Measurements from ENCODE around the gene IRF2.
"Not testable (repeated sequence)": the region's sequence is repeated elsewhere in the genome, so short reads cannot be mapped to it uniquely, and the experiment has no call there.

The IRF2 gene

DNA sequence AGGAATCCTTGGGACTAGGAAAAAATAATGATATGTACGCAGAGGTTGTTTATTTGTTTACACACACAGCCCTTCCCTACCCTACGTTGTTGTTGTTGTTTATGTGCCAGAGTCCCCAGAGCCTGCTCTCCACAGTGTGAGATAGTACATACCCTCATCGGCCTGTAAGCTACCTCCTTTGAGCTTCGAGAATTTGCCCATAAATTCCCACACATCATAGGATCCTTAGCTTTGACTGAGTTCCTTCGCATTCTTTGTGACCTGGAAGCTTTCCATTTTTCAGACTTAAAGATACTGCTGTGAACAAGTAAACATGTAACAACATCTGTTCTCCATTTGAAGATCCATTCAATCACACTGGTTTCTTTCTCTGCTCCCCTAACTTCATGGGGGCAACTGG lies 114.5 kb downstream of the IRF2 start:
- no peak for DNase-seq

DNA sequence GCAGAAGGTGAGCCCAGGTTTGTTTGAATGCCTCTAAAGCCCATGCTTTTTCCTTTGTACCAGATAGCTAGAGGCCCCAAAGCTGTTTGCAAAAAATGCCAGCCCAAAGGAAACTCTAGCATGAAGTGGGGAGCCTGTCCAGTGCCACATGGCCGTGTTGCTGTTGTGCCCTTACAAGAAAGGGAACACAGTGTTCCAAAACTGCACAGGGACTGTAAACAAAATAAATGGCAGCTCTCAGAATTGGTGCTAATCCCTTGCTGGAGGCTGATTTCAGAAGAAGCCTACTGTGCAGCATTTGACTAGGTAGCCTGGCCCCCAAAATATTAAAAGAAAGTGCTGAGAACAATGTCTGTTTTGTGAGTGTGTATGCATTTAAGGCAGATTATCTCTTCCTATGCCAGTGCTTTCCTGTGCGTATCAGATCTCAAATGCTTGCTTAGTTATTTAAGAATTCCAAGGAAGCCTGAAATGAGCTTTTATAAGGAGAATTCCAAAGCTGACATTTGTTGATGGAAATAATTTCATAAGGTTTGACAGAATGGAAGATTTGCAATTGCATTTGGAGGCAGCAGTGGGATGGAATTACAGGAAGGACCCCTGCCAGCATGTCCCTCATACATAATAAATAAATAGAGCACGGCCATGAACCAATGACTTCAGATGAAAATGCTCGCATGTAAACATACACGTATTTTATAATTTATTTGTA lies 115.7 kb downstream of the IRF2 start:
- no peak for DNase-seq

DNA sequence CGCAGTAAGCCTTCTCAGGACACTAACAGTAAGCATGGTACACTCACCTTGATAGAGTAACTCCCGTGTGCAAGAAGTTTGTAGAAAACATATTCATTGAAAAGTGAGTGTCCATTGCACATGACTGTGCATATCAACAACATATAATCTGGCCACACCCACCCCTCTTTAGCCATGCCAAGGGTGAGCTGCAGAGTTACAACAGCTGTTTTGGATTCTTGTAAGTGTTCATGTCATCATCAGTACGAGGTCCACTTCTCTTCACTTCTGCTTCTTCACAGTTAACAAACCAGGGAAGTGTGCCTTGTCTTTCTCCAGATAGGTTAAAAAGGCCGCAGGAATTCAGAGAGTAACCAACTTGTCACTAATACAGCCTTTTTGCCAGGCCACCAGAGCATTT lies 116.6 kb downstream of the IRF2 start:
- no peak for DNase-seq

DNA sequence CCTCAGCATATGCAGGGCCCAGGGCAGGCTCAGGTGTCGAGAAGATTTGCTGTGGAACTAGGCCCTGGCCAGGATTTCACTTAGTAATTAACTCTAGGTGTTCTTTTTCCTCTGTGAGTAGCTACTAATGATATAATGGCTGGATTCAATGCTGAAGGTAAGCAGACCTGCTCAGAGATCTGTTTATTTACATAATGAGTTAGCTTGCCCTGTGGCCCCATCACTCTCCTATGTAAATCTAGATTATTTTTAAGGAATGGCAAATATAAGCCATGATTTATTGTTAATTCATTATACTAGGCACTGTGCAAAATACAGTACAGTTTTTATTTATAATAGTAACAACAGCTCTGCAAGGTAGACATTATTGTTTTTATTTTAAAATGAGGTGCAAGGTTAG lies 117.2 kb downstream of the IRF2 start:
- DNase-seq = no peak

DNA sequence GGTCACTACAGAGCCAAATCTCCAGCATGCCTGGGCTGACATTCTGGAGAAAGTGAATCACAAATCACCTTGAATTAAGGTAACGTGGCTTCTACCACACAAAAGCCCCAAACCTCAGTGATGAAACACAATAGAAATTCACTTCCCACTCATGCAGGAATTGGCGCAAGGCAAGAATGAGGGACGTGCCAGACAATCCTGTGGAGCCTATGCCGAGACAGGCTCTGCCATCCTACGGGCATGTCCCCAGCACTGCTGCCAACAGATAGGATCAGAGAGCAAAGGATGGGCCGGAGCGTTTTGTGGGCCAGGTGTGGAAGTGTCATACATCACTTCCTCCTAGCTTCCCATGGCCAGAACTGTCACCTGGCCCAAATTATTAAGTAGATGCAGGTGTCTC lies 118.0 kb downstream of the IRF2 start:
- DNase-seq = no peak

DNA sequence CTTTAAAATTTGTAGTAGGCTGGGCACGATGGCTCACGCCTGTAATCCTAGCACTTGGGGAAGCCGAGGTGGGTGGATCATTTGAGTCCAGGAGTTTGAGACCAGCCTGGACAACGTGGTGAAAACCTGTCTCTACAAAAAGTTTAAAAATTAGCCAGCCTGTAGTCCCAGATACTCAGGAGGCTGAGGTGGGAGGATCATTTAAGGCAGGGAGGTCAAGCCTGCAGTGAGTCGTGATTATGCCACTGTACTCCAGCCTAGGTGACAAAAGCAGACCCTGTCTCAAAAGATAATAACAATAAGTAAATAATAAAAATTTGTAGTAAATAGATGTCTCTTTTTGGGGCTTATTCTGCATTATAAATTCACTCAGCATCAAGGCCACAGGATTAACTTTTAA lies 118.5 kb downstream of the IRF2 start:
- DNase-seq = no peak

DNA sequence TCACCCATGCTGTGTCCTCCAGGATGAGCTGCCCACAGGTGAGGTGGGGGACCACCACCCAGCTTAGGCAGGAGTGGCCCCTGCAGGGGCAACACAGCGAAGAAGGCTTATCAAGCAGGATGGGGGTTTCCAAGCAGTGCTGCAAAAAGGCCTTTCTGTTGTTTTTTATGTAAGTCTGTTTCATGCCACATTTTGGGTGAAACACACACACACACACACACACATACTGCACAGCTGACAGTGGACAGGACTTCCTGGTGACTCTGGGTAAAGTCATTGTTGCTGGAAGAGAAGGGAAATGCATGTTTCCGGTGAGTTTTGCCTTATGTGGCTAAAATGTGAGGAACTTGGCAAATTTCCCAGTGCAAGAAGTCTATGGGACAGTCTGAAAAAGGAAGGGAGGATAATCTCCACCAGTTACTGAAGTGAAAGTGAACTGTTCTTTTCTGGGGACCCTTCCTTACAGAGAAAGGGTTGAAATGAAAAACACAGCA lies 119.2 kb downstream of the IRF2 start:
- peak; percentile 77 for DNase-seq

DNA sequence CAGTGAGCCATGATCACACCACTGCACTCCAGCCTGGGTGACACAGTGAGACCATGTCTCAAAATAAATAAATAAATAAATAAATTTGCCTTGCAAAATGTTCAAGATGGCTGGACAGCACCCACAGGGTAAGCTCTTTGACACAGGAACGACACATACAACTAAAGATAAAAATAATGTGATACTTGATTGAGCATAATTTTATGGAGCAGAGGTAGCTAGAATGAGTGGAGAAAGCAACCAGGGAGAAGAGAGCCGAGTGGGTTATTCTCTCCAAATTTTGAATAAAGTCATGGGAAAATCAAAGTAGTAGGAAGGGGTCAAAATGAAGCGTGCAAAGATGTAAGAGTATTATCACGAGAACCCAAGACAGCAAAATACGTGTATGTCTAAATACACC lies 121.5 kb downstream of the IRF2 start:
- no peak for DNase-seq

DNA sequence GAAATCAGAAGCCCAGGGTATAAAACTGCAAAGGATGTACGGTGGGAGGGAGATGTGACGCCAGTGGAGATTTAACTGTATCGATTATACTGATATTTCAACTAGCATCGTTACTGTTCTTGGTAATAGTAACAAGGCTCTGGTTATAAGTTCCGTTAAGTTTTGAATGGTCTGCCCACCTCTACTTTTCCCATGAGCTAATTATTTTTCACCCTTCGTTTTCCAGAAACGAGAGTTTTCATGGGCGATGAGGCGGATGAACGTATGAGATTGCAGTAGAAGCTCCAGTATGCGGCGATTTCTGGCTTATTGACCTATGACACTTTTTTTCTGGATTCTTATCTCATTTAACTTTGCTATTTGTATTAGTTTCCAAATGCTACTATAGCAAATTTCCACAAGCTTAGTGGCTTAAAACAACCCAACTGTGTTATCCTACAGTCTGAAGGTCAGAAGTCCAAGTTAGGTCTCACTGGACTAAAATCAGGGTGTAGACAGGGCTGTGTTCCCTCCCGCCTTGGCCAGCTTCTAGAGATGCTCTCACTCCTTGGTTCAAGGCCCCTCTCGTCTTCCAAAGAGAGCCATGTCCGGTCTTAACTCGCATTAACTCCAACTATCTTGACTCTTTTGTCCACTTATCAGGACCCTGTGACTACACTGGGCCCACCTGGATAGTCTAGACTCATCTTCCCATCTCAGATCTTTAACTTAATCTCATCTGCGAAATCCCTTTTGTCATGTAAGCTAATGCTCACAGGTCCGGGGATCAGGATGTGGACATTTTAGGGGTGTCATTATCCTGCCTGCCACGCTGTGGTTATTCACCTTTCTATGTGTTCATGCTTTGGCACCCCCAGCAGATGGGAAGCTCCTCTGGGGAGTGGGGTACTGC lies 122.5 kb downstream of the IRF2 start:
- no peak for DNase-seq

DNA sequence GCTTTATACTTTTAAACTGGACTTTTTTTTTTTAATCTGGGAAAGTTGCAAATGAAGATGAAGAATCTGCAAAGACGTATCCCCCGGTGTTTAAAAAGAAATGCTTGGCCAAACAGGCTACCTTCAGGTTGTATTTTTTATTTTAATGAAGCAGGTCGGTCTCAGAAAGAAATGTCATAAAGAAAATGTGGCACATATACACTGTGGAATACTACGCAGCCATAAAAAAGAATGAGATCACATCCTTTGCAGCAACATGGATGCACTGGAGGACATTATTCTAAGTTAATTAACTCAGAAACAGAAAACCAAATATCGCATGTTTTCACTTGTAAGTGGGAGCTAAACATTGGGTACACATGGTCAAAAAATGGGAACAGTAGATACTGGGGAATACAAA lies 123.4 kb downstream of the IRF2 start:
- DNase-seq = no peak

DNA sequence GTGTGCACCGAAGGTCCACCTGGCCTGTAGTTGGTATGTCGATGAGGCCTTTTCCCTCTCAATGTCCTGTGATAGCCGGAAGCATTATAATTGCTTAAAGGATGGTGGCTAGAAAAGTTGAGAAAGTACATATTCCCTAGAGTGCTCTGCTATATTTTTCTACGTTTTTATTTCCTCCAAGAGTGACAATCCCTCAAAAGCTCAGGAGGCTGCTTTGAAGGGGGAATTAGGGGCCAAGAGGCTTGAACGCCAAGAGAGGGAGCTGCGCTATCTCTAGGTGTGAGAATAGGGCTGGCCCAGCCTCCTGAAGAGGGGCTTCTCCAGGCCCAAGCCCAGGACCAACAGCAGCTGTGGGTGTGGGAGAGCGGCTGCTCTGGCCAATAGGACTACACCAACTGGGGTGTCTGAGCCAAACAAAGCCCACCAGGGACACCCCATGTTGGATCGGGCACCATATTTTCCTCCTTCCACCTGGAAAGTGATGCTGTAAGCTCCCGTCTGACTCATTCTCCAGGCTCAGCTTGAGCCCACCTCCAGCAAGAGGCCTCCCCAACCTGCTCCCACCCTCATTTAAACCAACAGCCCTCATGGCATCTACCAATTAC lies 124.0 kb downstream of the IRF2 start:
- no peak for DNase-seq

DNA sequence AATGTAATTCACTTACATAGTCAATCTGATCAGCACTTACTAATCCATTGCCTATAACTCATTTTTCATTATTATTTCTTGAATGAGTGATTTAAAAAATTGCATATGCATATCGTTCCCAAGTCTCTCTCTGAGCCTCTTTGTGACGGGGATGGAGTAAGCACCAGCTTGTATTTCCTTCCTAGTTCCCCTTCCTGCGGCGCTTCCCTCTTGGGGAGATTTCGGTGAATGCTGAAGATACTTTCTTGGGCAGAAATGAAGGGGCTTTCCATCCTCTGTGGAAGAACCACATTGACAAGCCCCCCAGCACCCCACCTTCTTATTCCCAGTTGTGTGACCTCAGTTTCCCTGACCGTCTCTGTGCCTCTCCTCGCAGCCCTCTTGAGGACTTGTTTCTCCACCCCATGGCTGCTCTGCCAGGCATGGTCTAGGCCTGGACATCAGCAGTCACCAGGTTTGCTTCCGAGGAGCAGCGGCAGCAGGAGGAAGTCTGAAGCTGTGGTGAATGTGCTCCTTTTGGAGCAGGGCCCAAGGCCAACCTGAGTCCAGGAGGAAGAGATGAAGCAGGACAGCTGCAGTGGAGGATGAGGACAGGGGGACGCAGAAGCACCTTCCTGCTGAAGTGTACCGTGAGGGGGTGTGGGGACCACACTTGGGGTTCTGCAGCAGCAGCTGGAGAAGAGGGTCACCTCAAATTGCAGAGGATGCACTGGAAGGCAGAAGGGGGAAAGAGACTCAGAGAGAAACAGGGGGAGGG lies 124.9 kb downstream of the IRF2 start:
- no peak for DNase-seq

DNA sequence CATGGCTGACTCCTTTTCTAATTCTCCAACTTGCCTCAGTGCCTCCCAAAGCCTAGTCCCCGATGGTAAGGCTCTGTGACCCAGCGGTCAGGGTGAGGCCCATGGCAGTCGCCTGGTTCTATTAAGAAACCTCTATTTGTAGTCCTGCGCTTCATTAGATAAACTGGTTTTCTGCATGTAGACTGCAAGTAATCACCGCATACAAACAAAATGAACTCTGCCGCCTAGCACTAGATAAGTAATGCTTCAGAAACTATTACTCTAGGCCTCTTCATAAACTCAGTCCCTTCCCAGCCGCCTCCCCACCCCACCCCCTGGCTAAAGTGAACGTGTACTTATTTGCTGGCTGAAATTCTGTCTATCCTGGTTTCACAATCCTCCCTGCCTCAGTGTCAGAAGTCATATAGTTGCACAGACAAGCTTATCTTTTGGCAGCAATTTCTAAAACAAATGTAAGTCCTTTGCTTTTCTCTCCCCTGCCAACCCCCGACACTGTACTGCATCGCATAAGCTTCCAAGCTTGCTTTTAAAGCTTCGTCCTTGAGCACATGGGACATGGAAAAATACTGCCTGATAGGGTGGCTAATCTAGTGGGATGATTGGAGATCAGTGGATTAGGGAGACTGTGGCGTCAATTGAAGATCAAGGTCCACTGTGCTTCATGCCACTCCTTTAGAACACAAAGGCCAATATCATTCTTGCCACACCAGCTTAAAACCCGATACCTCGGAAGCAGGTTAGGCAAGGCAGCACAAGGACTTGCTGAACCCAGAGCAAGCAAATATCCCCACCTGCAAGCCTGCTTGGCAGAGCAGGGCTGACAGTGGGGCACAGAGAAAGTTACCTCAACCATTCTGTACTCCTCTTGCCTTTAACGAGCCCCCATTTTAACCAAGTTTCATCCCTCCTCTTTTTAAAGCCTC lies 125.8 kb downstream of the IRF2 start:
- DNase-seq = no peak

DNA sequence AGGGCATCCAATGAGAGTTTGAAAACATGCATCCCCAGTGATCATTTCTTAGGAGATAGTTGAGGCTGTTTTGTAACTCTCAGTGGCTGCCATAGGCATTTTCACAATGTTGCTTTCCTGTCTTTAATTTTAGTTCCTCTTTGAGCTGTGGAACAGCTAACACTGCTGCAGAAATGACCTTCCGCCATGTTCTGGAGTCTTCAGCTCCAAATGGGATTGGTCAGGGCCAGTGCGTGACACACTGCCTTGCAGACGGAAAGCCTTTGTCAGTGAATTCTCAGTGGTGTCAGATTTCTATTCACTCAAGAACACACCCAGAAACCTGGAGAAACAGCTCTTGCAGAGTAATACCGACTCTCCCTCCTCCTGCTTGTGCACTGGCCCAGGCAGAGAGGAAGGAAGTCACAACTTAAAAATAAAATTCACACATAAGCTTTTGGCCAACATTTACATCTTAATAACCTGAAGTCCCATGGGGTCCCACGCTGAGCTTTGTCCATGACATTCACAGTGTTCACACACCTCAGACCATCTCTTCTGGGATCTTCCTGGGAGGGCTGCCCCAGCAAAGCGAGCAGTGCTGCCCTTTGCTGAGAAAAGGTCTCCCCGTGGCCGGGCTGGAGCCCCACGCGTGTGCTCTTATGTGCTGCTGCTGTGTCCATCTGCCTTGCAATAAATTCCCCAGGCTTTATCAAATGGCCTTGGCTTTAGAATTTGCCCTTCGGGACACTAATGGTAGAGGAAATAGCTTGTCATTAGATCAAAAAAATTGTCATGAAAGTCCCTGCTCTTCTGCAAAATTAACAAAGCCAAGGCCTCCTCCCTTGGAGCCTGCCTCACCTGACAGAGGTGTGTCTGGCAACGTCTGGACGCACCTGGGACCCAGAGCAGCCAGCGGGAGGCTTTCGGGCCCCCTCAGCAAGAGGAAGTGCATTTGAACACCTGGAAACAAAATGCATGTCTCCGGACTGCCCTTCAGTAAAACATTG lies 126.8 kb downstream of the IRF2 start:
- DNase-seq = peak; percentile 51

DNA sequence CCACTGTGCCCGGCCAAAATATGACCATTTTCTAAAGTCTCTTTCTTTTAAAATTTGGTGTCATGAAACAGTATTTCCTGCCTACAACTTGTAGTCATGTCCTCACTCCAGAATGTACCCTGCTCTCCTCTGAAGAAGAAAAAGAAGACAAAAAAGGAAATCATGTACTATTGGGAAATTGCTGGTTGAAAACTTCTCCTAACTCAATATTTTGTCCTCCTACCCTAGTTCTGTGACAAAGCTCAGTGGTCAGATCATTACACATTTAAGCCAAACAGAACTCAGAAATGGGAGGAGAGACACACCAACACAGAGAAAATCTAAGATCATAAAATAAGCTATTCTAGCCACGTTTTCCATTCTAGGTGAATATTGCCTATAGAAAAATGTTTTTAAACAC lies 127.7 kb downstream of the IRF2 start:
- DNase-seq = no peak

DNA sequence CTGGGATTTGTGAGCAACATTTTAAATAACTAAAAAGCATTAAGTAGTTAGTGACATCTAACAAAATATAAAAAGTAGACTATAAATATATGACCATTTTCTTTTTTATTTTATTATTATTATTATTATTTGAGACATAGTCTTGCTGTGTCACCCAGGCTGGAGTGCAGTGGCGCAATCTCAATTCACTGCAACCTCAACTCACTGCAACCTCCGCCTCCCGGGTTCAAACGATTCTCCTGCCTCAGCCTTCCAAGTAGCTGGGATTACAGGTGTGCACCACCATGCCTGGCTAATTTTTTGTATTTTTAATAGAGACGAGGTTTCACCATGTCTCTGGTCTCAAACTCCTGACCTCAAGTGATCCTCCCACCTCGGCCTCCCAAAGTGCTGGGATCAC lies 128.1 kb downstream of the IRF2 start:
- not testable (repeated sequence) for DNase-seq

DNA sequence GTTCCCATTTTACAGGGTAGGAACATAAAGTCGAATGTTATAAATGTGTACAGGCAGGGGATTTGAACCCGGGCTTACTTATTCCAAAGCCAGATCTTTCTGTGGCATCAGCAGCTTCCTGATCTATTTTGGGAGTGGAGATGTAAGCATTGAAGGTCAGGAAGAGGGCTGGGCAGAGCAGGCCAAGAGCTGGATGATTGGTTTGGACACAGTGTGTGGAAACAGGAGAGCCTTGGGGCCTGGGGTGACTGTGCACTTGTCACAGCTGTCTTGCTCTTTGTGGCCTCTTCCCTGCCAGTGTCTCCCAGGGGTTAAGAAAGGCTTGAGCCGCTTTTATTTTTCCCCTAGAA lies 128.8 kb downstream of the IRF2 start:
- no peak for DNase-seq

DNA sequence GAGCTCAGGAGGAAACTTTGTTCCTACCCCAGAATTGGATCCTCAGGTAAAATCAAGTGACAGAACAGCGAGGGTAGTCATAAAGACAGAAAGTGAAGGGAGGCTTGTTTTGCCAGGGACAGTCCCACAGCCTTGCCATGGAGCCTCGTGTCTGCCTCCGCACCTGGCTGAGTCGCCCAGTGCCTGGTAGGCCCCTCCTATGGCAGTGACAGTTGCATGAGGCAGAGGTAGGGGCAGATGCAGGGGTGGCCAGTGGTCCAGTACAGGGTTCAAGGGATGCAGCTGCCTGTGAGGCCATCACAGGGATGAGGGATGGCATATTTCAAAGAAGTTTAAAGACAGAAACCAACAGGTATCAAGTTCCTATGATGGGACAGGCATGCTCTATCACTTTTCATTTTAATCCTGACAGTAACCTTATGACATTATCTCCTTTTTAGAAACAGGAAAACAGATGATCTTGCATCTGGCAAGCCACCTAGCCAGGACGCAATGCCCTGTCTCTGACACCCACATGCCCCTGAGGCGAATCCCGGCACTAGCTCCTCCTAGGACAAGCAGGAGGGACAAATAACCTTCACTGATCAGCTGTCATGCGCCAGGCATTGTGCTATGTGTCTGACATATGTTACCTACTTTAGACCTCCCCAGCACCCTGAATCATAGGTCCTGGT lies 129.3 kb downstream of the IRF2 start:
- DNase-seq = no peak

DNA sequence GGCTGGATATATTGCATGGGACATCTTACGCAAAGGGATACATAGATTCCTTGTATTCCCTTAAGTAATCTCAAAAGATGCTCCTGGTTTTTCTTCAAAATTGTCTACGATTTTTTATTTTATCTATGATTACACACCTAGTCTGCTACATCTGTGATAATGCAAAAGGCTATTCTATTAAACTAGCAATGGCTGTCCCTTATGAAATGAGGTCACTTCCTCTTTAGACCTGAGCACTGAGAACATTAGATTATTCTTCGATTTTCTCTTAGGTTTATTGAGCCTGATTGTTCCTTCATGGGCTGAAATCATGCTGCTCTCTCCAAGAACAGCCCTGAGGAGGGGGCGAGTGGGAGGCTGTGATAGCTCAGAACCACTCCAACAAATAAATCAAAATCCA lies 129.9 kb downstream of the IRF2 start:
- no peak for DNase-seq
